ENCODE results near the gene LHPP.
"Not testable (repeated sequence)": the region's sequence is repeated elsewhere in the genome, so short reads cannot be mapped to it uniquely, and the experiment has no call there.

Gene LHPP

DNA sequence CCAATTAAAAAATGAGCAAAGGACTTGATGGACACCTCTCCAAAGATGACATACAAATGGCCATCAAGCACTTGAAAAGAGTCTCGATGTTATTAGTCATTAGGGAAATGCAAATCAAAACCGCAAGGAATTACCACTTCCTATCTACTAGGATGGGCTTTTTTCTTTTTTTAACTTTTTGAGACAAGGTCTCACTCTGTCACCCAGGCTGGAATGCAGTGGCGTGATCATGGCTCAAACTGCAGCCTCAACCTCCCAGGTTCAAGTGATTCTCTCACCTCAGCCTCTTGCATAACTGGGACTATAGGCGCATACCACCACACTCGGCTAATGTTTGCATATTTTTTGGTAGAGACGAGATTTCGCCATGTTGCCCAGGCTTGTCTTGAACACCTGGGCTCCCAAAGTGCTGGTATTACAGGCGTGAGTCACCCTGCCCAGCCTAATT lies 25.4 kb upstream of the LHPP start:
- no peak for DNase-seq (ENCODE audit: low read depth, low spot score)
- TF ChIP-seq FOXP2 (optimal IDR thresholded peaks at IDR 0.05; ENCODE audit: control extremely low read depth, extremely low read length, insufficient read depth) (no peak), POLR2AphosphoS5 (IDR thresholded peaks at IDR 0.05; ENCODE audit: borderline replicate concordance, low read depth, low read length) (no peak), EZH2 (IDR thresholded peaks at IDR 0.05) (no peak)
- no peak overlapping the region for H3K27ac ChIP-seq
- no peak overlapping the region for H3K9ac ChIP-seq (ENCODE audit: insufficient read length)
- no peaks in the 10 kb centered on the region for H3K9me3 ChIP-seq (ENCODE audit: low read depth, low read length)
- no peak overlapping the region for H3K4me3 ChIP-seq
- H3K36me3 ChIP-seq (ENCODE audit: insufficient read depth, low read length), result no peaks in the 10 kb centered on the region

DNA sequence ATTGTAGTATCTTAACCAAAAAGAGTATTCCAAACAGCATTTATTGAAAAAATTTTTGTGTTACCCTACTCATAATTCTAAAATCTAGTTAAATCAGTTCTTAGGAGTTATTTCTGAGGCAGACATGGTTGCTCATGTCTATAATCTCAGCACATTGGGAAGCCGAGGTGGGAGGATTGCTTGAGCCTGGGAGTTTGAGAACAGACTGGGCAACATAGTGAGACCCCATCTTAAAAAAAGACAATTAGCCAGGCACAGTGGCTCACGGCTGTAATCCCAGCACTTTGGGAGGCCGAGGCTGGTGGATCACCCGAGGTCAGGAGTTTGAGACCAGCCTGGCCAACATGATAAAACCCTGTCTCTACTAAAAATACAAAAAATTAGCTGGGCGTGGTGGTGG lies 19.9 kb upstream of the LHPP start:
- H3K9ac ChIP-seq (ENCODE audit: insufficient read length); H3K4me3 ChIP-seq; H3K36me3 ChIP-seq (ENCODE audit: insufficient read depth, low read length); DNase-seq (ENCODE audit: low read depth, low spot score); H3K27ac ChIP-seq; H3K9me3 ChIP-seq (ENCODE audit: low read depth, low read length): not testable (repeated sequence)

DNA sequence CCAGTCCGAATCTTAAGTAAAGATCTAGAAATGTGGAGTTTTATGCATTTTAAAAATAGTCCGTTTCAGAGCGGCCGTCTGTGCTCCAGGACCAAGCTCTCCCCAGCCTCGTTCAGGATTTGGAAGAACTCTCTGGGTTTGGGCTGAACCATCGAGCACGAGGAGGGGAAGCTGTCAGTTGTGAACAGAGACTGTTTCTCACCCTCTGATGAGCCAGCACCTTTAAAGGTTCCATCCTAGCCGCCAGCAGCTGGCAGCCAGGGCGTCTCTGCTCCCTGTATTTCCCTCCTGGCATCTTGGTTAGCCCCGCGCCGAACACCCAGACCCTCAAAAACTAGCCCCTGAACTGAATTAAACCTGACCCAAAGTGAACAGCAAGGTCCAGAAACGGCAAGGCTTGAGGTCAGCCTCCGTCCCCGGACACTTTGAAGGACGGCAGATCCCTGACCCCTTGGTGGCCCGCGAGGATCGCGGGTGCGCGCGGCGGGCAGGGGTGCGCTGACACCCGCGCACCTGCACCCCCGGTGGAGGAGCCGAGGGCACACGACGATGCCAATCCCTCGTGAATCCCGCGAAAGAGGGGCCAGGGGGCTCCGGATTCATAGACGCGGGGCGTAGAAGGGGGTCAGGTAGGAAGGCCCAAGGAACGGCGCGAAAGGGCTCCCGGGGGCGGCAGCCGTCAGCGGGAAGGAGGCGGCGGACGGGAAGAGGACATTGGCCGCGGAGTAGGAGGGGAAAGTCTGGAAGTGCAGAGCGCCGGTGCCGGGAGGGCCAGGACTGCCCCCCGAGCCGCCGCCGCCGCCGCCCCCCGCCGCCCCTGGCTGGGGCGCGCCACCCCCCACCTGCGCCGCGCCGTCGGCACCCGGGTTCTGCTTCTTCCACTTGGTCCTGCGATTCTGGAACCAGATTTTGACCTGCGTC lies 14.5 kb upstream of the LHPP start:
- H3K9ac ChIP-seq (ENCODE audit: insufficient read length), result no peak overlapping the region
- no peak overlapping the region for H3K4me3 ChIP-seq
- H3K27ac ChIP-seq, result no peak overlapping the region
- no peaks in the 10 kb centered on the region for H3K36me3 ChIP-seq (ENCODE audit: insufficient read depth, low read length)
- no peak for DNase-seq (ENCODE audit: low read depth, low spot score)
- TF ChIP-seq EZH2 (IDR thresholded peaks at IDR 0.05) (no peak), FOXP2 (optimal IDR thresholded peaks at IDR 0.05; ENCODE audit: control extremely low read depth, extremely low read length, insufficient read depth) (no peak), POLR2AphosphoS5 (IDR thresholded peaks at IDR 0.05; ENCODE audit: borderline replicate concordance, low read depth, low read length) (no peak)
- no peaks in the 10 kb centered on the region for H3K9me3 ChIP-seq (ENCODE audit: low read depth, low read length)

DNA sequence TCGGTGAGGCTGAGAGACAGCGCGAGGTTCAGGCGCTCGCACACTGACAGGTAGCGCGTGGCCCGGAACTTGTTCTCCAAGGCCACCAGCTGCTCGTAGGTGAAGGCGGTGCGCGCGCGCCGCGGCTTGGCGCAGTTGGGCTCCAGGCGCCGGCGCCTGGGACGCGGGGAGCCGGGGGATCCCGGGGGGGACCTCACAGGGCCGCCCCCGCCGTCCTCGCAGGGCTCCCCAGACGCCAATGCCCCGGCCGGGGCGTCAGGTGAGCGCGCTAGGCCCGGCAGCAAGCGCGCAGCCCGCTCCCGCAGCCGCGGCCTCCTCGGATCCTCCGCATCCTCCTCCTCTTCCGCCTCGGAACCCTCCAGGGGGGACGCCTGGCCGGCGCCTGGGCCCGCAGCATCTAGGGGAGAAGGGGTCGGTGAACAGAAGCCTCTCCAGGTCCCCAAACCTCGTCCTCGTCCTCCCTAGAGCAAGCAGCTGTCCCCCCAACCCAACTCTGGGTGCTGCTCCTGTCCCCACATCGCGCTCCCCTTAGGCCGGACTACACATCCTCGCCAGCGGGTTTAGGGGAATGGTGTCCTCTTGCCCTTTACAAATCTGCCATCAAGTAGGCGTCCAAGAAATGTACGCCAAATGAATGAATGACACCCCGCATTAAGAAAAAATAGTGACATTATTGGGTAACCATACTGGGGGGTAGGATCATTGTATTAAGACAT lies 13.7 kb upstream of the LHPP start:
- Histone ChIP-seq H3K27ac (no peak overlapping the region), H3K4me3 (no peak overlapping the region), H3K9me3 (ENCODE audit: low read depth, low read length) (no peaks in the 10 kb centered on the region), H3K9ac (ENCODE audit: insufficient read length) (no peak overlapping the region), H3K36me3 (ENCODE audit: insufficient read depth, low read length) (no peaks in the 10 kb centered on the region)
- no peak for DNase-seq (ENCODE audit: low read depth, low spot score)
- TF ChIP-seq FOXP2 (optimal IDR thresholded peaks at IDR 0.05; ENCODE audit: control extremely low read depth, extremely low read length, insufficient read depth), result no peak
- no peak for TF ChIP-seq EZH2 (IDR thresholded peaks at IDR 0.05)
- no peak for TF ChIP-seq POLR2AphosphoS5 (IDR thresholded peaks at IDR 0.05; ENCODE audit: borderline replicate concordance, low read depth, low read length)

DNA sequence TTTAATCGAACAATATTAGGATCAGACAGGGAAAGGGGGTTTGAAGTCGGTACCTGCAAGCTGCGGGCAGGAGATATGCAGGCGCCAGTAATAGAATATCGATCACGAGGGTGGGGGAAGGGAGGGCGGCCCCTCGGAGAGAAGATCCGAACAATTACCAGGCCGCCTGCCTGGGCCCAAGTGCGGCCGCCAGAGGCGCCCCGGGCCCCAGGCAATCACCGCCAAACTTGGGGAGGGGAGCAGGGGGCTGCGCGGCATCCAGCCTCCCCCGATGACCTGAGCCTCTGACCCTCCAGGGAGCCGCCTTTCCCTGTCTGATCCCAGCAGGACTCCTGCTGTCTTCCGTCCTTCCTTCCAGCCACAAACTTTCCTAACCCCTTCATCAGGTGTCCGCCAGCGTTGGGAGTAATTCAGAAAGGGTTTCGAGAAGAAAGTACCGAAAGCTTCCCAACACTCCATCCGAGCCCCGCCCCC lies 12.9 kb upstream of the LHPP start:
- TF ChIP-seq EZH2 (IDR thresholded peaks at IDR 0.05) (no peak), FOXP2 (optimal IDR thresholded peaks at IDR 0.05; ENCODE audit: control extremely low read depth, extremely low read length, insufficient read depth) (no peak), POLR2AphosphoS5 (IDR thresholded peaks at IDR 0.05; ENCODE audit: borderline replicate concordance, low read depth, low read length) (no peak)
- Histone ChIP-seq H3K36me3 (ENCODE audit: insufficient read depth, low read length) (no peaks in the 10 kb centered on the region), H3K9ac (ENCODE audit: insufficient read length) (no peak overlapping the region), H3K27ac (no peak overlapping the region), H3K4me3 (no peak overlapping the region), H3K9me3 (ENCODE audit: low read depth, low read length) (no peaks in the 10 kb centered on the region)
- no peak for DNase-seq (ENCODE audit: low read depth, low spot score)

DNA sequence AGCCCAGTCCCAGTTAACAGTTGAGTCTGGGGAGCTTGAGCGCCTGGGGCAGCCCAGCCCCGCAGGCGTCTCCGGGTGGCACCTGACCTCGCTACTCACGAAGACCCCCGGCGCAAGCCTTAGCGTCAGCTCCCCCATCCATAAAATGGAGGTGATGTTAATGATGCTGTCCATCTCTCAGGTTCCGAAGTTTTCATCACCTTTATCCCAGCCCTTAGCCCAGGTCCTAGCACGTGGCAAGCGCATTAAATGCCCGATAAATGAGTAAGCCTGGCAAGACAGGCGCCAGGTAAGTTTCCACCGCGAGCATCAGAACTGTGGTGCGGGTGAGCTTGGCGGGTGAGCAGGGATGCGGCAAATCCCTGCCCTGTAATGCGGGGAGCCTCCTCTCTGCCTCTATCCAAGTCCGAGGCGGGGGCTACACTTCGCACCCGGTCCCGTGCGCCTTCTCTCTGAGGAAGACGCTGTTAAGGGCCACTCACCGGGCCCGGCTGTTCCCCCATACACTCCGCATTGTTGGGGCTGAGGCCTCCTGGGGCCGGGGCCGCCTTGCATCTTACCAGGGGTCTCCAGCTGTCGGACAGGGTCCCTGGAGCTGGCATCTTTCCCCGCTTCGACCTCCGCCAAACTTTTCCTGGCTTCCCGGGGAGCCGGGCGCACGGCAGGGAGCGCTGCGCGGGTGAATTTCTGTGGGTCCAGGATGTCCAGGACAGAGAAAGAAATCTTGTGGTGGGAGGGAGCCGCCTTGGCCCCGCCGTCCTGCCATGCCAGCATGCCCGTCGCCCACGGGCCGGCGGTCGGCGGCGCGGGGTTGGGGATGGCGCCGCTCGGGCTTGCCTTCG lies 12.2 kb upstream of the LHPP start:
- no peak for DNase-seq (ENCODE audit: low read depth, low spot score)
- no peaks in the 10 kb centered on the region for H3K36me3 ChIP-seq (ENCODE audit: insufficient read depth, low read length)
- no peaks in the 10 kb centered on the region for H3K9me3 ChIP-seq (ENCODE audit: low read depth, low read length)
- peak overlapping the region; percentile 54 for H3K4me3 ChIP-seq
- no peak overlapping the region for H3K27ac ChIP-seq
- H3K9ac ChIP-seq (ENCODE audit: insufficient read length), result no peak overlapping the region
- TF ChIP-seq EZH2 (IDR thresholded peaks at IDR 0.05) (no peak), POLR2AphosphoS5 (IDR thresholded peaks at IDR 0.05; ENCODE audit: borderline replicate concordance, low read depth, low read length) (no peak), FOXP2 (optimal IDR thresholded peaks at IDR 0.05; ENCODE audit: control extremely low read depth, extremely low read length, insufficient read depth) (no peak)

DNA sequence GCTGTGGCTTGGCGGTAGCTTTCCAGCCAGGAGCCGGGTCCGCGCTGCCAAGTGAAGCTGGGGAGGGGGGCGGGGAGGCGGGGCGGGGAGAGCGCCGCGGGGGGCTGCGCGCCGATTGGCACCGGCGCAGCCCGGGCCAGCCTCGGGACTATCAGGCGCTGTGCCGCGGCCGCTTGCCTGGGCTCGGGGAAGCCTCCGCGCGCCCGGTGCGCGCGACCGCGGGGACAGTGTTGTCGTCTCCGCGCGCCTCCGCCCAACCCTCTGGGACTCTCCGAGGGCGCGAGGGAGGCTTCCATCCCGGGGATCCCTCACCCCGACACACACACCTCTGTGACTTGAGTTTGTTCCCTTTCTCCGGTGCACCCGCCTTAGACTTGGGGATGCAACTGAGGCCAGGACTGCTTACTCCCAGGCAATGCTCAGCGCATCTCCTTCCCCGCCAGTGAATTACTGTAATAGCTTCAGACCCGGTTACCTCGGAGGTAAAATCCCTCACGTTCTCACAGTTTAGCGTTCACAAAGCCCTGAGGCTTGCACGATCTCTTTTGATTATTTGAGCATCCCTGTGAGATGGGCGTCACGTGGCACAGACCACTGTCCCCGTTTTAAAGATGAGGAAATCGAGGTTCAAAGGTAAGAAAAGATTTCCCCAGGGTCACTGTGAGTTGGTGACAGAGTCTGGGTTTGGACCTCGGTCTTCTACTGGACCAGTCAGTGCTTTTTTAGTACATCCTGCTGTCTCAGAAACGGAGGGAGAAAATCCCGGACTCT lies 11.4 kb upstream of the LHPP start, which contains the start of gene NKX1-2:
TSS of gene NKX1-2 (minus strand) at position 24 of the 771 bp plus-strand sequence. CDS start 92 bp downstream, outside the sequence.
- H3K9me3 ChIP-seq (ENCODE audit: low read depth, low read length), result no peaks in the 10 kb centered on the region
- H3K4me3 ChIP-seq, result peak within 1 kb of the TSS; percentile 54
- no peak within 1 kb of the TSS for H3K27ac ChIP-seq
- no peak within 1 kb of the TSS for H3K9ac ChIP-seq (ENCODE audit: insufficient read length)
- no peak for TF ChIP-seq POLR2AphosphoS5 (IDR thresholded peaks at IDR 0.05; ENCODE audit: borderline replicate concordance, low read depth, low read length)
- no peak for TF ChIP-seq EZH2 (IDR thresholded peaks at IDR 0.05)
- no peak for TF ChIP-seq FOXP2 (optimal IDR thresholded peaks at IDR 0.05; ENCODE audit: control extremely low read depth, extremely low read length, insufficient read depth)
- no peak for DNase-seq (ENCODE audit: low read depth, low spot score)
- H3K36me3 ChIP-seq (ENCODE audit: insufficient read depth, low read length), result no peaks in the 10 kb centered on the region

All from SK-N-MC (cell line).